ENCODE data around the gene CDC42EP5.

The CDC42EP5 gene

GRCh38 chr19:54455786-54456422, 17.2 kb downstream of the CDC42EP5 start:
- Histone ChIP-seq H3K27me3 (ENCODE audit: insufficient read depth, low read length) (no peaks in the 10 kb centered on the region), H3K4me1 (ENCODE audit: insufficient read depth, low read length, severe bottlenecking) (peaks cover 7% of the 10 kb centered on the region), H3K79me2 (ENCODE audit: insufficient read depth, low read length) (peaks cover 12% of the 10 kb centered on the region), H2AFZ (ENCODE audit: low read length) (no peak overlapping the region), H4K20me1 (ENCODE audit: insufficient read depth, low read length) (no peaks in the 10 kb centered on the region), H3K27ac (ENCODE audit: low read depth, low read length, poor library complexity, severe bottlenecking) (no peak overlapping the region), H3K9me3 (ENCODE audit: low read length) (no peaks in the 10 kb centered on the region), H3K36me3 (ENCODE audit: insufficient read depth, low read length) (peaks cover 95% of the 10 kb centered on the region), H3K4me2 (ENCODE audit: low read length) (no peak overlapping the region), H3F3A (ENCODE audit: insufficient read depth, low read length) (no peaks in the 10 kb centered on the region), H3K9me2 (ENCODE audit: low read depth, low read length) (no peaks in the 10 kb centered on the region), H3K9ac (ENCODE audit: low read length) (no peak overlapping the region), H3K4me3 (ENCODE audit: low read depth, low read length, poor library complexity, severe bottlenecking) (no peak overlapping the region)
- TF ChIP-seq CTCF (IDR thresholded peaks at IDR 0.05; ENCODE audit: low read length) (no peak), EZH2 (IDR thresholded peaks at IDR 0.05; ENCODE audit: borderline replicate concordance, low read length) (no peak)

DNA sequence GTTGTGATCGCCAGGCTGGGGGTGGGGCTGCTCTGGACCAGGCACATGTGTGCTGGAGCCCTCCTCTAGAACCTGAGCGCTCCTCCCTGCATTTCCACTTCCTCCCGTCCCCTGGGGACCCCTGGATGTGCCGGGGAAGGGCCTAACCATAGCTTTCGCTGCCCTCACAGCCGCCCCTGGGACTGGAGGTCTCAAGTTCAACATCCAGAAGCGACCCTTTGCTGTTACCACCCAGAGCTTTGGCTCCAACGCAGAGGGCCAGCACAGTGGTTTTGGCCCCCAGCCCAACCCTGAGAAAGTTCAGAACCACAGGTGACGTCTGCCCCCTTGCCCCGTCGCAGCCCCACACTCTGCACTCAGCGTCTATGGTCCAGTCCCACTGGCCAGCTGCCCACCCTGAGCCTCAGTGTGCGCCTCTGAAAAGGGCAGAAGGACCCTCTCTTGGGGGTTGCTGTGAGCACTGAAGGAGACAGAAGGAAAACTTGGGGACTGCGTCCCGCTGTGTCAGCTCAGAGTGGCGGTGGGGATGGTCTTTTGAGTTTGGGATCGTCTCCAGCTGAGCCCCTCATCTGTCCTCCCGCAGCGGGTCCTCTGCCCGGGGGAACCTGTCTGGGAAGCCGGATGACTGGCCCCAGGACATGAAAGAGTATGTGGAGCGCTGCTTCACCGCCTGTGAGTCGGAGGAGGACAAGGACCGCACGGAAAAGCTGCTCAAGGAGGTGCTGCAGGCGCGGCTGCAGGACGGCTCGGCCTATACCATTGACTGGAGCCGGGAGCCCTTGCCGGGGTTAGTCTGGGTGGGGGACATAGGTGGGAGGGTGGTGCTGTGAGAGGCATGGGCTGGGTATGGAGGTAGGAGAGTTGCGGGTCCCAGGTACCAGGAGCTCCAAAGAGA, 18.1 kb downstream of the CDC42EP5 start:
- Histone ChIP-seq H3F3A (ENCODE audit: insufficient read depth, low read length) (no peaks in the 10 kb centered on the region), H3K79me2 (ENCODE audit: insufficient read depth, low read length) (peaks cover 20% of the 10 kb centered on the region), H3K4me1 (ENCODE audit: insufficient read depth, low read length, severe bottlenecking) (peaks cover 16% of the 10 kb centered on the region), H3K9me2 (ENCODE audit: low read depth, low read length) (no peaks in the 10 kb centered on the region), H3K4me3 (ENCODE audit: low read depth, low read length, poor library complexity, severe bottlenecking) (no peak overlapping the region), H4K20me1 (ENCODE audit: insufficient read depth, low read length) (no peaks in the 10 kb centered on the region), H3K27me3 (ENCODE audit: insufficient read depth, low read length) (no peaks in the 10 kb centered on the region), H3K4me2 (ENCODE audit: low read length) (no peak overlapping the region), H3K27ac (ENCODE audit: low read depth, low read length, poor library complexity, severe bottlenecking) (no peak overlapping the region), H3K36me3 (ENCODE audit: insufficient read depth, low read length) (peaks cover 92% of the 10 kb centered on the region), H3K9me3 (ENCODE audit: low read length) (no peaks in the 10 kb centered on the region), H2AFZ (ENCODE audit: low read length) (no peak overlapping the region), H3K9ac (ENCODE audit: low read length) (no peak overlapping the region)
- no peak for TF ChIP-seq EZH2 (IDR thresholded peaks at IDR 0.05; ENCODE audit: borderline replicate concordance, low read length)
- TF ChIP-seq CTCF (IDR thresholded peaks at IDR 0.05; ENCODE audit: low read length): no peak

- Histone ChIP-seq H3K9me2 (ENCODE audit: low read depth, low read length) (no peaks in the 10 kb centered on the region), H3K4me2 (ENCODE audit: low read length) (no peak overlapping the region), H3K9me3 (ENCODE audit: low read length) (no peaks in the 10 kb centered on the region), H3K4me3 (ENCODE audit: low read depth, low read length, poor library complexity, severe bottlenecking) (no peak overlapping the region), H3K79me2 (ENCODE audit: insufficient read depth, low read length) (peaks cover 28% of the 10 kb centered on the region), H3K4me1 (ENCODE audit: insufficient read depth, low read length, severe bottlenecking) (peaks cover 18% of the 10 kb centered on the region), H3F3A (ENCODE audit: insufficient read depth, low read length) (no peaks in the 10 kb centered on the region), H3K9ac (ENCODE audit: low read length) (no peak overlapping the region), H3K36me3 (ENCODE audit: insufficient read depth, low read length) (peaks cover 85% of the 10 kb centered on the region), H2AFZ (ENCODE audit: low read length) (no peak overlapping the region), H3K27ac (ENCODE audit: low read depth, low read length, poor library complexity, severe bottlenecking) (no peak overlapping the region), H3K27me3 (ENCODE audit: insufficient read depth, low read length) (no peaks in the 10 kb centered on the region), H4K20me1 (ENCODE audit: insufficient read depth, low read length) (no peaks in the 10 kb centered on the region)
- TF ChIP-seq CTCF (IDR thresholded peaks at IDR 0.05; ENCODE audit: low read length) (no peak), EZH2 (IDR thresholded peaks at IDR 0.05; ENCODE audit: borderline replicate concordance, low read length) (no peak)
Measured at GRCh38 chr19:54453921-54454780, 18.9 kb downstream of the CDC42EP5 start.

Measured in OCI-LY1 (cell line).